Neutrophil (primary cell): ENCODE measurements around the gene CPLX4.

Experiments
- H3K27ac ChIP-seq: fragments of 200-600 bp; sonication (generic); 2 replicates; pipeline ENCODE4 v1.5.1; 2016; ENCODE audit warnings: mild to moderate bottlenecking, moderate library complexity
- H3K27me3 ChIP-seq: fragments of 200-600 bp; sonication (generic); 2 replicates; pipeline ENCODE4 v1.6.0; 2016; ENCODE audit warnings: mild to moderate bottlenecking
- H3K36me3 ChIP-seq: fragments of 200-600 bp; sonication (generic); 2 replicates; pipeline ENCODE4 v1.5.1; 2017
- H3K4me1 ChIP-seq, 2 experiments: fragments of 200-600 bp in 1 of 2; sonication (generic) in 1 of 2; 1 replicate in 1 of 2; 2 replicates in 1 of 2; pipeline versions ENCODE4 v1.5.1 to v1.6.1; 2013 to 2016; ENCODE audit warnings: low read depth in 1 of 2, low read length in 1 of 2, mild to moderate bottlenecking in 1 of 2, moderate library complexity in 1 of 2; ENCODE audit not compliant: control insufficient read depth in 1 of 2, insufficient read depth in 1 of 2
- H3K4me3 ChIP-seq, 2 experiments: fragments of 200-600 bp in 1 of 2; sonication (generic) in 1 of 2; 1 replicate in 1 of 2; 2 replicates in 1 of 2; pipeline ENCODE4 v1.5.1; 2013 to 2016; ENCODE audit warnings: low read depth in 1 of 2, low read length in 1 of 2, mild to moderate bottlenecking in 1 of 2, moderate library complexity in 1 of 2
- H3K9me3 ChIP-seq: fragments of 200-600 bp; sonication (generic); 2 replicates; pipeline ENCODE4 v1.5.1; 2016
- CTCF ChIP-seq: fragments of 200-600 bp; sonication (generic); IDR thresholded peaks from 2 replicates; pipeline ENCODE4 v1.5.1; 2016; ENCODE audit warnings: antibody characterized with exemption

CPLX4 gene

GRCh38 chr18:59325965-59326364 lies 7.5 kb upstream of the CPLX4 start:
- H3K27ac ChIP-seq: no peak overlapping the region
- no peak overlapping the region for H3K4me3 ChIP-seq
- no peaks in the 10 kb centered on the region for H3K36me3 ChIP-seq
- no peaks in the 10 kb centered on the region for H3K4me1 ChIP-seq
- no peaks in the 10 kb centered on the region for H3K27me3 ChIP-seq
- TF ChIP-seq CTCF: no peak
- H3K9me3 ChIP-seq: no peaks in the 10 kb centered on the region

GRCh38 chr18:59324623-59324971 lies 6.1 kb upstream of the CPLX4 start:
- Histone ChIP-seq H3K9me3 (no peaks in the 10 kb centered on the region), H3K27me3 (peaks cover 4% of the 10 kb centered on the region), H3K36me3 (no peaks in the 10 kb centered on the region), H3K27ac (no peak overlapping the region), H3K4me3 (no peak overlapping the region), H3K4me1 (no peaks in the 10 kb centered on the region)
- no peak for TF ChIP-seq CTCF

- no peak for TF ChIP-seq CTCF
- Histone ChIP-seq H3K4me1 (no peaks in the 10 kb centered on the region), H3K4me3 (no peak overlapping the region), H3K36me3 (no peaks in the 10 kb centered on the region), H3K27me3 (peaks cover 8% of the 10 kb centered on the region), H3K27ac (no peak overlapping the region), H3K9me3 (no peaks in the 10 kb centered on the region)
These were observed 5.6 kb upstream of the CPLX4 start for GRCh38 chr18:59323931-59324622.

GRCh38 chr18:59311631-59312030 lies 6.8 kb downstream of the CPLX4 start:
- H3K4me1 ChIP-seq: peaks cover 0 to 5% of the 10 kb centered on the region in 2 experiments

GRCh38 chr18:59308938-59309260 lies 9.6 kb downstream of the CPLX4 start:
- no peak for TF ChIP-seq CTCF
- Histone ChIP-seq H3K27me3 (peaks cover 79% of the 10 kb centered on the region), H3K9me3 (no peaks in the 10 kb centered on the region), H3K4me1 (peaks cover 0 to 5% of the 10 kb centered on the region in 2 experiments), H3K27ac (no peak overlapping the region), H3K4me3 (no peak overlapping the region), H3K36me3 (no peaks in the 10 kb centered on the region)

More at GRCh38 chr18:59311631-59312030, 6.8 kb downstream of the CPLX4 start:
- Histone ChIP-seq H3K27ac (no peak overlapping the region), H3K9me3 (no peaks in the 10 kb centered on the region), H3K27me3 (peaks cover 67% of the 10 kb centered on the region), H3K36me3 (no peaks in the 10 kb centered on the region), H3K4me3 (no peak overlapping the region)
- TF ChIP-seq CTCF: no peak
